DMS 273 (cell line): Measurements from ENCODE around the gene TREH.
A peak's percentile ranks its signal among the peaks of the same experiment; 100 is the strongest.

Experiments
- DNase-seq: peaks from one replicate; lab custom pipeline; 2025; ENCODE audit not compliant: unreplicated experiment; lab: John Stamatoyannopoulos, UW

The TREH gene

GRCh38 chr11:118670063-118670462 is 9.4 kb downstream of the TREH start:
- no peak for DNase-seq

GRCh38 chr11:118666371-118666770 is 13.1 kb downstream of the TREH start:
- DNase-seq: peak; percentile 54

- DNase-seq: no peak
Observed at GRCh38 chr11:118663902-118664301, 15.5 kb downstream of the TREH start.

- no peak for DNase-seq
Observed at GRCh38 chr11:118663381-118663780, 16.1 kb downstream of the TREH start.

GRCh38 chr11:118662401-118663271 is 16.8 kb downstream of the TREH start:
- no peak for DNase-seq

GRCh38 chr11:118661425-118662301 is 17.8 kb downstream of the TREH start:
- no peak for DNase-seq

GRCh38 chr11:118660681-118661424 is 18.6 kb downstream of the TREH start:
- DNase-seq: no peak

- no peak for DNase-seq
Observed at GRCh38 chr11:118659953-118660680, 19.3 kb downstream of the TREH start.

GRCh38 chr11:118659314-118659952 is 20.0 kb downstream of the TREH start:
- peak; percentile 91 for DNase-seq

- no peak for DNase-seq
Observed at GRCh38 chr11:118658429-118659313, 20.8 kb downstream of the TREH start.

GRCh38 chr11:118657709-118658428 is 21.6 kb downstream of the TREH start:
- no peak for DNase-seq

- DNase-seq: peak; percentile 20
Observed at GRCh38 chr11:118657238-118657637, 22.2 kb downstream of the TREH start.

- no peak for DNase-seq
Observed at GRCh38 chr11:118656563-118657165, 22.8 kb downstream of the TREH start.

GRCh38 chr11:118655486-118656190 is 23.8 kb downstream of the TREH start:
- no peak for DNase-seq

- DNase-seq: no peak
Observed at GRCh38 chr11:118653684-118654390, 25.6 kb downstream of the TREH start.

GRCh38 chr11:118652681-118653181 is 26.7 kb downstream of the TREH start:
- DNase-seq: peak; percentile 27

GRCh38 chr11:118651820-118652219 is 27.6 kb downstream of the TREH start:
- no peak for DNase-seq
